HG03571 (cell line): ENCODE measurements around the gene IRF9.

Experiments used
- ATAC-seq: cut with Tn5 transposase; IDR thresholded peaks from one replicate; pipeline ENCODE4 v1.9.1; 2021; ENCODE audit not compliant: unreplicated experiment

IRF9 gene, protein sequence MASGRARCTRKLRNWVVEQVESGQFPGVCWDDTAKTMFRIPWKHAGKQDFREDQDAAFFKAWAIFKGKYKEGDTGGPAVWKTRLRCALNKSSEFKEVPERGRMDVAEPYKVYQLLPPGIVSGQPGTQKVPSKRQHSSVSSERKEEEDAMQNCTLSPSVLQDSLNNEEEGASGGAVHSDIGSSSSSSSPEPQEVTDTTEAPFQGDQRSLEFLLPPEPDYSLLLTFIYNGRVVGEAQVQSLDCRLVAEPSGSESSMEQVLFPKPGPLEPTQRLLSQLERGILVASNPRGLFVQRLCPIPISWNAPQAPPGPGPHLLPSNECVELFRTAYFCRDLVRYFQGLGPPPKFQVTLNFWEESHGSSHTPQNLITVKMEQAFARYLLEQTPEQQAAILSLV

DNA sequence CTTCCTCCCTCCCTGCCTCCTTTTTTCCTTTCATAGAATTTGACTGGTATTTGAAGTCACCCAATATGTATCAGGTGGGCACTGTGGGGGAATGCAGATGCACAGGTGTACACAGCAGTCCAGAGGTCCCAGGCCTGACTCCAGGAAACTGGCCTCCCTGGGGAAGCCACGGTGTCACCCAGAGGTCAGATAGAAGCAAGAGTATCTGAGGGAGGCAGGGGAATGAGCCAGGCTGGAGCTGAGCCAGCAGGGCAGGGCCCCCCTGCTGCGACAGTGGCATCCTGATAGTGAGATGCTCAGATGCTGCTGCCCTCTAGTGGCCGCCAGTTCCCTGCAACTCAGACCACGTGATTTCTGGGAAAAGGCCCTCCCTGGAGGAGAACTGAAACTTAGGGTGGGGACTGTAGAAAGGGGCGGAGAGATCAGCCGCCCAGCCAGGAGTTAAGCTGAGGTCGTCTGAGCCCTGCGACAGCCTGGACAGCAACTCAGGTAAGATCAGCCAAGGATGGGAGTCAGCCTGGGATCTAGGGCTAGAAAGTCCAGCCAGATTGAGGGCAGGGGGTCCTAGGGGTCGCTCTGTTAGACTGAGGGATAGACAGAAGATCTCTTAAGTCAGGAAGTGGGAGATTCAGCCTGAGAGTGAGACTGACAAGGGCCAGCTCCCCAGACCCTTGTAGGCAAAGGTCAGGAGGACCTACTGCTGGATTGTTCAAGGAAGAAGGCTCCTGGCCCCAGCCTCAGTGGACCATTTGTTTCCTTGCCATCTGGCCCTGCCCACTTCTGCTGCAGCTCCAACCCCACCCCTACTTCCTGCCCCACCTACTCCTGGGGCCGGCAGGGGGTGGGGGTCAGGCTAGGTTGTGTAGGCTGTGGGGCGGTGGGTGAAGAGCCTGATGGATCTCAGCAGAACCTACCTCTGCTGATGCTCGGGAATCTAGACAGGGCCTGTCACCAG lies at the start of gene IRF9:
Gene IRF9, plus strand, starts transcription at position 416 of the 955 bp plus-strand sequence. CDS start 880 bp downstream, outside the sequence.
- ATAC-seq = peak; percentile 64

DNA sequence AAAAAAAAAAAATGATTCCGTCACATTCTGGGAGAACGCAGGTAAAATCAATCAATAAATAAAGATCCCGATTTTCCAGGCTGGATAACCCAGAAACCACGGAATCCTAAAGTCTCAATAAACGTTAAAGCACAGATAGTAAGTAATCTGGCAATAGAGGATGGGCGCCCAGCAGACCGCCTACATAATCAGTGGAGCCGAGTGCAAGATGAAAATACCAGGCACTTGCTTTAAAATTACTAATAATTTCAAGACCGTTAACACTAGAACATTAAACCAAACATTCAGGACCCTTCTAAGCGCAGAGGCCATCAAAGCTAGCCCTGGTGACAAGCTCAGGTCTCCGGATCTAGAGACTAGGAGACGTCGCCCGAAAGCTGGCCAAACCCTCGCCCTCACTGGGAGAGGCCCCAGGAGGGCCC lies 47.7 kb upstream of the IRF9 start:
- no peak for ATAC-seq

DNA sequence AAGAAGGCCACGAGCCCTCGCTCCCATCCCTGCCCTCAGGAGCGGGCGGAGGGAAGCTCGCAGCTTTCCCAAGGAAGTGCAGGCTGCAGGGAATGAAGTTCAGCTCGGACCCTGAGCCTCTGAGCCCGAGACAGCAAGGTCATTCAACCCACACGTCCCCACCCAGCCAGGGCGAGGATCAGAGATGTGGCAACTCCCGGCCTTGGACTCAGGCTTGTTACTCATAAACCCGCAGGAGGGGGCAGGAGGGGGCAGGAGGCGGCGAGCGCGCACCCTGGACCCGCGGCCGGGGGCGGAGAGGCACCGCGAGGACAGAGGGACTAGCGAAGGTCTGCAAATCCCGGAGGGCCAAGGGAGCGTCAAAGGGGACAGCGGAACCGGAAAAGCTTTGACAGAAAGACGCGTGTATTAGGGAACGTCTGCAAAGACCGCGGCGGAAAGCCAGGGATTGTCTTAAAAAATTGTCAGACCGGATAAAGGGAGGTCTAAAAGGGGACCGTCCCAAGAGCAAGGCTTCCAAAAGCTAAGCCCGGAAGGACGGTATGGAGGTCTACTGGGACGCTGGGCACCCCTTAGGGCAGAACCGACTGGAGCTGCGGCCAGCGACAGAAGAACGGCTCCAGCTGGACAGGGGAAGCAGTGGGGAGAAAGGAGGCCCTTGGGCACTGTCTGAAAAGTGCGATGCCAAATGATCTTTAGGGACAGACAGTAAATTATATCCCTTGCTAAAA lies 47.1 kb upstream of the IRF9 start:
- peak; percentile 34 for ATAC-seq

DNA sequence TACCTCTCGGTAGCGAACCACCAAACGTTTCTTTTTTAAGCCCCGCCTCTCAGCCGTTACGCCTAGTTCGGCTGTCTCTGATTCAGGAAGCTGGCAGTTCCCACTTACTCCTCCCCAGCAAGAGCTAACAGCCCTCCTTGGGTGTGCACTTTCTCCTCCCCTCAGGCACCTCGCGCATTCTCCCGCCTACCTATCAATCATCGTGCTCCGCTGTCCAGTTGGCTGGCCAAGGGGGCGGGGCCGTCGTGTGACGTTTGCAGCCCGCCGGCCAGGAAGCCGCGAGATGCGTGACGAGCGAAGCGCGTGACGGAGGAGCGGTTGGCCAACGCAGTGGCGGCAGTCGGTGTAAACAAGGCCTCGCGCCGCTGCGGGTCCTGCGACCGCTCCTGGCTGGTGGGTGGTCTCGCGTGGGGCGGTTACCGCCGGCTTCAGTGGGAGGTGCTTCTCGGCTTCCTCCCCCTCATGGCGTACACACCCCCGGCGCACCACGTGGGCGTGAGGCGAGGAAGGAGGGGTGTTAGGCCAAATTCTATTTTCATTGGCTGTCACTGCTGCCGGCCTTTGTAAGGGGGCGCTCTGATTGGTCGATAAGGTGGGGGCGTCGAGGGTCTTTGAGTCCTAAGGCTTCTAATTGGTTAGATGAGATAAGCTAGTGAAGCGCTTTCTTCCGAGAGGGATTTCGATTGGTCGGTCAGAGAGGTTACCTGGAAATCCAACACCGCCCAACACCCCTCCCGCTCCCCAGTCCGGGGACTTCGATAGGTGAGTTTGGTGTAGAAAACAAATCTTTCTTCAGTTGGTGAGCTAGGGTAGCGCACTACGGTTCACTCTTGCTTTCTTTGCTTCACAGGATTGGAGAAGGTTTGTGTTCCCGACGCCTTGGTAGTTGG lies 46.3 kb upstream of the IRF9 start, which contains the start of the genes DCAF11 and NRL:
Gene DCAF11, plus strand, starts transcription at position 246 of the 890 bp plus-strand sequence. CDS start 818 bp downstream, outside the sequence.
Gene NRL, minus strand, starts transcription at position 418 of the 890 bp plus-strand sequence. CDS start 32,101 bp downstream, outside the sequence.
- ATAC-seq = peak; percentile 83

DNA sequence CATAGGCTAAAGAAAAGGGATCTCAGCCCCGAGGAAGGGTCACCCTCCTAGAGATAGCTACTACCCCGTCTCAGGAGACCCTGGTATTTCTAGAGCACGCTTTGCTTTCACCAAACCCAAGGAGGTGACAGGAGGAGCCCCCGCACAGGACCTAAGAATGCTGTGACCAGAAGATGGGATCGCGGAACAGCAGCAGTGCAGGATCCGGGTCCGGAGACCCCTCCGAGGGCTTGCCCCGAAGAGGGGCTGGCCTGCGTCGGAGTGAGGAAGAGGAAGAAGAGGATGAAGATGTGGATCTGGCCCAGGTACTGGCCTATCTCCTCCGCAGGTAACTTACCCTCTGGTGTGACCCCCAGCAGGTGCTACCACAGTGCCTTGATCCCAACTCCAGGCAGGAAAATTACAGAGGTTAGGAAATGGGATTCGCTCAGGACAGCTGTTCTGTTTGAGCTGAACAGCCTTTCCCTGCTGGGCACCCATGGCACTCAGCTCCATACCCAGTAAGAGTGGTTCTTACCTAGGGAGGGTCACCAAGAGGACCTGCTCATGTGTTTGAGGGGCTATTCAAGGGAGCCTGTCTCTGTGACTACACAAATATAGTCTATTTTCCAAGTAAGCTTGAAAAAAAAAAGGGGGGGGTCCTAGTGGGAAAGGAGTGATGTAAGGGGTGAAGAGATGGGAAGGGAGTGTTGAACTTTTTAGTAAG lies 45.5 kb upstream of the IRF9 start:
- no peak for ATAC-seq

DNA sequence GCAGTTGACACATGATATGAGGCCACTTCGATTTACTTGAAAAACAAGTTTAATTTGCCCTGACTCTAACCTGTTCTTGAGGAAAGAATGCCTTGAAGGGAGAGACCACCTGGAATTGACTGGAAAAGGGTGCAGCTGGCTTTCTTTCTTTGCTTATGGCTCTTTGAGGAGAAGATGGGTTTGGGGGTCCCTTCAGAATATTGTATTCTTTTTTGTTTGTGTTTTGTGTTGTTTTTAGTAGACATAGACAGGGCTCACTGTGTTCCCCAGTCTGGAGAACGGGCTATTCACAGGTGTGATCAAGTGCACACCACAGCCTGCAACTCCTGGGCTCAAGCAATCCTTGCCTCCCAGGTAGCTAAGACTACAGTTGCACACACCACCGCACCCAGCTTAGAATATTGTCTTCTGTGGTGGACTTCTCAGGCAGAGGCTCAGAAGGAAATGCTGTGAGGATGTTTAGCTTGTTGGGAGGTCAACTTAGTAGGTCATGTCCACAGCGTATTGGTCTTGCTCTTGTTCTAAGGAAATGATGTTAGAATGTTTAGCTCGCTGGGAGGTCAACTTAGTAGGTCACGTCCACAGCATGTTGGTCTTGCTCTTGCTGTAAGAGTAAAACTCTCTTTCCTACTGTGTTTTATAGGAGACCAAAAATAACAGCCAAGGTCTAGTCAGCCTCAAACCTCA lies 44.8 kb upstream of the IRF9 start:
- ATAC-seq = no peak

DNA sequence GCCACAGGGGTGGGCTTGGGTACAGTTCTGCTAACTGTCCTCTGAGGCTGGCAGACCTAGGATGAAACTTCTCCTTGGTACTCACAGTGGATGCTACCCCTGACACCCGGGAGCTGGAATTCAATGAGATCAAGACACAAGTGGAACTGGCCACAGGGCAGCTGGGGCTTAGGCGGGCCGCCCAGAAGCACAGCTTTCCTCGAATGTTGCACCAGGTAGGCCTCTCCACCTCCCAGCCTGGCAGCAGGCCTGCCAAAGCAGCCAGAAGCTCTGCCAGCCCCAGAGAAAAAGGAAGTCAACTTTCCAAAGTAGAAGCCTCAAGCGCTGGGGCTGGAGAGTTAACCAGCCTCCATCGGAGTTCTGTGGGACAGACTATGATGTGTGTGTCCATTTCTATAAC lies 43.9 kb upstream of the IRF9 start:
- ATAC-seq = no peak

DNA sequence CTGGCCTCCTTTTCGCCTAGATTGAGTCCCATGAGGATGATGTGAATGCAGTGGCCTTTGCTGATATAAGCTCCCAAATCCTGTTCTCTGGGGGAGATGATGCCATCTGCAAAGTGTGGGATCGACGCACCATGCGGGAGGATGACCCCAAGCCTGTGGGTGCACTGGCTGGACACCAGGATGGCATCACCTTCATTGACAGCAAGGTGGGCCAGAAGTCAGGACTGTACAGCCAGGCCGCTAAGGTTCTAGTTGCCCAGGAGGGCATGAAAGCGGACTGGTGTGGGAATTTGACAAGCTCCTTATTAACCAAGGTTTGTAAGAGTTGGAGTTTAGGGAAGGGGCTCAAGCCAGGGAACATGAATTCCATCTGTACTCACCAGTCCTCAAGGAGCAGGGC lies 41.4 kb upstream of the IRF9 start:
- no peak for ATAC-seq

DNA sequence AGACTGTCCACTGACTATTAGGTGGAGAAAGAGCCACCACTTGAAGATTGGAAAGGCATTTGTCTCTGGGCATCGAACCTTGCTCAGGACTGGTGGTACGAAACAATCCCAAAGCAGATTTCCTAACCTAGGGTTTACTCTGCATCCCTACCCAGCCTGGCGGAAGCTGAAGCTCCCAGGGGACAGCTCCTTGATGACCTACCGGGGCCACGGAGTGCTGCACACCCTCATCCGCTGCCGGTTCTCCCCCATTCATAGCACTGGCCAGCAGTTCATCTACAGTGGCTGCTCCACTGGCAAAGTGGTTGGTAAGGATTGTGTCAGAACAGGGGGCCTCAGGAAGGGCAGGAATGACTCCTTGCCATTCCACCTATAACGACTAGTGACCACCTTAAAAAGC lies 39.9 kb upstream of the IRF9 start:
- ATAC-seq = no peak

DNA sequence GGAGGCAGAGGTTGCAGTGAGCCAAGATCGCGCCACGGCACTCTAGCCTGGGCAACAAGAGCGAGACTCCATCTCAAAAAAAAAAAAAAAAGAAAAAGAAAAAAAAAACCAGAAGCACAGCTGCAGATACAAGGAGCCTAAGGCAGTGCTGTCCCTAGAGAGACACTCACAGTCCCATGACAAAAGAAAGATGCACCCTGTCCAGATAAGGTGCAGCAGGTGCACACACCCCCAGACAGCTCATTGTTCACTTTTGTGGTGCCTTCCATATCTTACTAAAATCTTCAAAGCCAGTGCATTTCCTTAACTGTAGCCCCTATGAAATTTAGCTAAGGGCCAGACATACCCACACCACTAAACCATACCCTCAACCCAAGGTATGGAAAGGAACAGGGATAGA lies 38.6 kb upstream of the IRF9 start:
- no peak for ATAC-seq

DNA sequence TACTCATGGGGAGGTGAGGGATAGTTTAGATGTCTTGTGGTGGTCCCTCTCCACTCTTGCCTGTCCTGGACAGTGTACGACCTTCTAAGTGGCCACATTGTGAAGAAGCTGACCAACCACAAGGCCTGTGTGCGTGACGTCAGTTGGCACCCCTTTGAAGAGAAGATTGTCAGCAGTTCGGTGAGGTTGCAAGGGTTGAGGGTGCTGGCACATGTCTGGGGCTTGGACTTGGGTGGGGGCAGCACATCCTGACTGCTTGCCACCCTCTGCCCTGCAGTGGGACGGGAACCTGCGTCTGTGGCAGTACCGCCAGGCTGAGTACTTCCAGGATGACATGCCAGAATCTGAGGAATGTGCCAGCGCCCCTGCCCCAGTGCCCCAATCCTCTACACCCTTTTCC lies 38.2 kb upstream of the IRF9 start:
- ATAC-seq = no peak

DNA sequence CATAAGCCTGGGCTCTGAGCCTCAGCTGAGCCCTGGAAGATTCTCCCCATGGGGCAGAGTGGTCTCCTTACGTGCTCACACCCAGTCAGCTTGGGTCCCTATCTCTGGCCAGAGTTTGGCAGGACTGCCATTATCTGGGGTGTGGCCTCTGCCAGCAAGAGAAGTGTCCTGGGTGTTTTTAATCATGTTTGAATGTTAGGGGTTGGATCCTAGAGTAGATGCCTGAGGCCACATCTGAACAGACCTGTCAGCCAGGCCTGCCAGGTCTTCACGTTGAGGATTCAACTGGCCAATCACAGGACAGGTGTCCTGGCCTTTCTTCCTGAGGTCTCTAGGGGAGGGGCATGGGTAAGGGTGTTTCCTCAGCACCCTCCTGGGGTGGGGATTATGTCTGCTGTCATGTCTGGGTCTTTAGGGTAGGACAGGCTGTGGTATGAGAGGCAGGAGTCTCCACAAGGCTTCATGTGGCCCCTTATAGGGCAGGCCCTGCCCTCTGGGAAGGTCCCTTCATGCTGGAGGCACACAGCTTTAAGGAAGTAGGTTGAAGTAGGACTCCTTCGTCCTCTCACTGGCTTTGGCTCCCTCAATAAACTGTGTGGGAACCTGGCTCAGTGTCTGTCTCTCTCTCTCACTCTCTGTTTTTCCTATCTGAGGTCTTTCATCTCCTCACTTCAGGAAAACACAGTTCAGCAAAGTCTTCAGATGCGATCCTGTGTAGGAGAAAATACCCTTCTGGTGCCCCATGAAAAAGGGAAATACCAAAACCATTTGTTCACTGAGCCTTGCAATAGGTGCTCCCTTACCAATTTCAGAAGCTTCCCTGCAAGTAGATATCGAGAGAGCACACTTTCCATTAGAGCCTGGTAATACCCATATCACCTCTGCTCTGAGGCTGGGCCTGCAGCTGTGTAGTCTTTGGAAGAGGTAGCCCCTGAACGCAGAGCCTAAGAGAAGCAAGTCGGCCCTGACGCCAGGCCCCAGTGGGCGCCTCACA lies 37.3 kb upstream of the IRF9 start:
- no peak for ATAC-seq

DNA sequence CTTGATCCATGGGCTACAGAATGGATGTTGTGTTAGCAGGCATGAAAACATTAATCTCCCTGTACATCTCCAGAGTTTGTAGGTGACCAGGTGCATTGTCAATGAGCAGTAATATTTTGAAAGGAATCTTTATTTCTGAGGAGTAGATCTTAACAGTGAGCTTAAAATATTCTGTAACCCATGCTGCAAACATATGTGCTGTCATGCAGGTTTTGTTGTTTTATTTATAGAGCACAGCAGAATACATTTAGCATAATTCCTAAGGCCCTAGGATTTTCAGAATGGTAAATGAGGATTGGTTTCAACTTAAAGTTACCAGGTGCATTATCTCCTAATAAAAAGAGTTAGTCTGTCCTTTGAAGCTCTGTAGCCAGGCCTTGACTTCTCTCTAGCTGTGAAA lies 34.1 kb upstream of the IRF9 start:
- ATAC-seq = no peak

DNA sequence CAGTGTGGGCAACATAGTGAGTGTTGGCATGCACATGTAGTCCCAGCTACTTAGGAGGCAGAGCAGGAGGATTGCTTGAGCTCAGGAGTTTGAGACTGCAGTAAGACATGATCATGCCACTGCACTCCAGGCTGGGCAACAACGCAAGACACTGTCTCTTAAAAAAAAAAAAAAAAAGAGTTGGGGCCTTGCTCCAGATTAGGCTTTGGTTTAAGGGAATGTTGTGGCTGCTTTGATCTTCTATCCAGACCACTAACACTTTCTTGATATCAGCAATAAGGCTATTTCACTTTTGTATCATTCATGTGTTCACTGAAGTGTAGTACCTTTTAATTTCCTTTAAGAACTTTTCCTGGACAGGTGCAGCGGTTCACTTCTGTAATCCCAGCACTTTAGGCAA lies 33.4 kb upstream of the IRF9 start:
- ATAC-seq = no peak

DNA sequence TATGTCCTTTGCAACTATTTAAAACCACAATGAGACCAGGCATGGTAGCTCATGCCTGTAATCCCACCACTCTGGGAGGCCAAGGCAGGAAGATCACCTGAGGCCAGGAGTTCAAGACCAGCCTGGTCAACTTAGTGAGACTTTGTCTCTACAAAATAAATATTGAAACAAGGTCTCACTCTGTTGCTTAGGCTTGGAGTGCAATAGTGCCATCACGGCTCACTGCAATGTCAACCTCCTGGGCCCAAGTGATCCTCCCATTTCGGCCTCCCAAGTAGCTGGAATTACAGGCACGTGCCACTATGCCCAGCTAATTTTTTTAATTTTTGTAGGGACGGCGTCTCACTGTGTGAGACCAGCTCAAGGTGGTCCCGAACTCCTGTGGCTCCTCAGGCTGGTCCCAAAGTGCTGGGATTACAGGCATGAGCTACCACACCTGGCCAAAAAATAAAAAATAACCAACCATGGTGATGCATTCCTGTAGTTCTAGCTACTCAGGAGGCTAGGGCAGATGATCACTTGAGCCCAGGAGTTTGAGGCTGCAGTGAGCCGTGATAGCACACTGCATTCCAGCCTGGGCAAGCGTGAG lies 31.6 kb upstream of the IRF9 start:
- no peak for ATAC-seq

DNA sequence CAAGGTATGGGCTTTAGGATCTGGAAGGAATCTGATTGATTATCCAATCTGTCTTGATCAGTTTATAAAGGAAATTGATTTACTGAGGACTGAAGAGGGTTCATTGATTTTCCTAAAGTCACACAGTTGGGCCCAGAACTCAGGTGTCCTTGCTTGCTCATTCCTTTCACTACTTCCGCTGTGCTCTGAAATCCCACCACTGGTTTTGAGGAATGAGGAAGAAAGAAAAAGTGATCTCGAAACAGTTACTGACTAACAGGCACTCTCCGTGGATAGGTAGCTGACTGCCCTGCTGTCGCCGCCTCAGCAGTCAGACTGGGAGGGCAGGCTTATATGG lies 30.7 kb upstream of the IRF9 start, which contains the start of gene FITM1:
Gene FITM1, plus strand, starts transcription at position 280 of the 337 bp plus-strand sequence. CDS start 905 bp downstream, outside the sequence.
- no peak for ATAC-seq
